CD14-positive monocyte (primary cell): ENCODE results near the gene BCO2. TPM values are rescaled to one million over a fixed set of nuclear protein-coding genes. Genes with fewer than 3 reads are reported as not detected.

Source experiments
- DNase-seq, 3 donors: peaks; one replicate each; pipeline ENCODE4 v3.0.0-alpha.2; 2011 to 2022
- H2AFZ ChIP-seq: 2 replicates; pipeline ENCODE4 v1.6.0; 2012; ENCODE audit warnings: mild to moderate bottlenecking, low read depth, low read length, inconsistent platforms; ENCODE audit not compliant: insufficient read depth, poor library complexity, severe bottlenecking
- H3K27ac ChIP-seq, 2 donors: 1 replicate in 1 of 2; 2 replicates in 1 of 2; pipeline ENCODE4 v1.5.1; 2012 to 2013; ENCODE audit warnings: low read length in 2 of 2, control low read depth in 1 of 2, inconsistent platforms in 1 of 2, low read depth in 1 of 2, mild to moderate bottlenecking in 1 of 2
- H3K27me3 ChIP-seq, 2 donors: one replicate each; pipeline versions ENCODE4 v1.6.0 to v1.6.1; 2011 to 2013; ENCODE audit warnings: low read length in 2 of 2; ENCODE audit not compliant: control insufficient read depth in 2 of 2, insufficient read depth in 2 of 2
- H3K36me3 ChIP-seq, 2 donors: replicated peaks in 1 of 2; 1 replicate in 1 of 2; 2 replicates in 1 of 2; pipeline versions ENCODE4 v1.5.1 to v1.6.1; 2012 to 2013; ENCODE audit warnings: low read length in 2 of 2, control low read depth in 1 of 2, inconsistent platforms in 1 of 2, mild to moderate bottlenecking in 1 of 2; ENCODE audit not compliant: insufficient read depth in 2 of 2, control insufficient read depth in 1 of 2
- H3K4me1 ChIP-seq, 2 donors: 1 replicate in 1 of 2; 2 replicates in 1 of 2; pipeline versions ENCODE4 v1.5.1 to v1.6.1; 2012 to 2013; ENCODE audit warnings: low read length in 2 of 2, control low read depth in 1 of 2, inconsistent platforms in 1 of 2, mild to moderate bottlenecking in 1 of 2, moderate library complexity in 1 of 2; ENCODE audit not compliant: insufficient read depth in 2 of 2, control insufficient read depth in 1 of 2
- H3K4me2 ChIP-seq: replicated peaks from 2 replicates; pipeline ENCODE3; 2012; ENCODE audit warnings: low read length, moderate library complexity, mild to moderate bottlenecking; ENCODE audit not compliant: poor library complexity, severe bottlenecking; ENCODE audit errors: extremely low read depth
- H3K4me3 ChIP-seq, 3 experiments: fragments of 200-600 bp in 1 of 3; sonication (generic) in 1 of 3; replicated peaks in 1 of 3; 1 replicate in 2 of 3; 2 replicates in 1 of 3; pipeline ENCODE4 v1.5.1; 2011 to 2013; ENCODE audit warnings: low read length in 3 of 3, mild to moderate bottlenecking in 3 of 3, control low read depth in 2 of 3, low read depth in 2 of 3, inconsistent platforms in 1 of 3, moderate library complexity in 1 of 3
- H3K79me2 ChIP-seq: 2 replicates; pipeline ENCODE4 v1.6.0; 2012; ENCODE audit warnings: mild to moderate bottlenecking, control low read depth, inconsistent platforms, low read length, moderate library complexity; ENCODE audit not compliant: insufficient read depth
- H3K9ac ChIP-seq: 2 replicates; pipeline ENCODE4 v1.6.0; 2017; ENCODE audit warnings: low read length, mild to moderate bottlenecking; ENCODE audit not compliant: insufficient read depth, poor library complexity, severe bottlenecking
- H3K9me3 ChIP-seq, 2 donors: replicated peaks in 1 of 2; 1 replicate in 1 of 2; 2 replicates in 1 of 2; pipeline versions ENCODE4 v1.5.1 to v1.6.1; 2012 to 2013; ENCODE audit warnings: low read length in 2 of 2, control low read depth in 1 of 2; ENCODE audit not compliant: control insufficient read depth in 1 of 2, insufficient read depth in 1 of 2
- H4K20me1 ChIP-seq: 2 replicates; pipeline ENCODE4 v1.6.0; 2012; ENCODE audit warnings: mild to moderate bottlenecking, low read length, control low read depth, moderate library complexity; ENCODE audit not compliant: insufficient read depth
- H3K27ac Mint-ChIP-seq, 7 donors: one replicate each; pipeline ENCODE4 v1.8.0; 2020; ENCODE audit warnings: mild to moderate bottlenecking in 7 of 7, mixed read lengths in 7 of 7, moderate library complexity in 6 of 7, inconsistent platforms in 2 of 7
- H3K27me3 Mint-ChIP-seq, 3 donors: one replicate each; pipeline ENCODE4 v1.8.0; 2021 to 2022; ENCODE audit warnings: low read depth in 3 of 3, mild to moderate bottlenecking in 3 of 3, mixed read lengths in 3 of 3, moderate library complexity in 3 of 3, inconsistent platforms in 1 of 3
- H3K36me3 Mint-ChIP-seq, 2 donors: one replicate each; pipeline ENCODE4 v1.8.0; 2020; ENCODE audit warnings: mixed read lengths in 2 of 2, inconsistent platforms in 1 of 2, mild to moderate bottlenecking in 1 of 2
- H3K4me1 Mint-ChIP-seq: one replicate; pipeline ENCODE4 v1.8.0; 2020; ENCODE audit warnings: mild to moderate bottlenecking, mixed read lengths
- H3K4me3 Mint-ChIP-seq, 2 donors: one replicate each; pipeline ENCODE4 v1.8.0; 2020; ENCODE audit warnings: mild to moderate bottlenecking in 2 of 2, mixed read lengths in 2 of 2, moderate library complexity in 1 of 2
- H3K9me3 Mint-ChIP-seq, 7 donors: one replicate each; pipeline ENCODE4 v1.8.0; 2020 to 2022; ENCODE audit warnings: mixed read lengths in 7 of 7, mild to moderate bottlenecking in 6 of 7, moderate library complexity in 6 of 7, inconsistent platforms in 2 of 7
- CTCF ChIP-seq: fragments of 200-600 bp; IDR thresholded peaks from one replicate; pipeline ENCODE4 v1.8.0; 2022; ENCODE audit warnings: antibody characterized with exemption, mild to moderate bottlenecking
- WGBS: methylation state at CpG from one replicate; pipeline ENCODE4 v1.1.5; 2013; ENCODE audit warnings: missing lambda C conversion rate; ENCODE audit not compliant: insufficient coverage; 5-methylcytosine and 5-hydroxymethylcytosine counted together
- intact Hi-C, 2 donors: fragments of 100-400 bp; cut with micrococcal nuclease; formaldehyde crosslinking; loops; one replicate each; pipeline versions ENCODE4 v1.15.0 to v1.15.1; 2023
- polyA plus RNA-seq, 3 donors: library from polyadenylated mRNA; depleted of rRNA in 1 of 3; unstranded in 2 of 3; stranded (reverse) in 1 of 3; fragments of 300-500 nt in 2 of 3; fragments of >200 nt in 1 of 3; fragmentation: Illumina TruSeq in 2 of 3; gene quantifications; 1 replicate in 2 of 3; 2 replicates in 1 of 3; pipeline ENCODE4 v1.2.3, GENCODE V29; 2012 to 2021

BCO2 gene
- polyA plus RNA-seq, 3 donors, result 0.20 to 1.9 TPM; not detected in 1

GRCh38 chr11:112200252-112200651, 24.9 kb downstream of the BCO2 start:
- Histone ChIP-seq H3K9ac (peak overlapping the region; percentile 18), H3K36me3 (no peaks in the 10 kb centered on the region), H2AFZ (no peak overlapping the region), H3K4me3 (no peak overlapping the region), H3K9me3 (no peaks in the 10 kb centered on the region), H3K4me1 (peaks cover 22 to 26% of the 10 kb centered on the region in 2 donors), H3K27me3 (no peaks in the 10 kb centered on the region), H3K27ac (peak overlapping the region in 1 of 2 donors; percentile 65), H3K79me2 (no peaks in the 10 kb centered on the region), H3K4me2 (peak overlapping the region; percentile 26), H4K20me1 (no peaks in the 10 kb centered on the region)
- Mint-ChIP-seq H3K4me1 (peaks cover 22% of the 10 kb centered on the region), H3K4me3 (peak overlapping the region in 1 of 2 donors; percentile 35), H3K9me3 (peaks cover 0 to 4% (median 0%) of the 10 kb centered on the region in 7 donors), H3K27ac (peak overlapping the region in 5 of 7 donors; percentile 45 to 73 (median 54)), H3K27me3 (peaks cover 0 to 2% (median 0%) of the 10 kb centered on the region in 3 donors), H3K36me3 (no peaks in the 10 kb centered on the region)
- no CpG with 5 or more reads among the region's 2 CpGs for WGBS
- TF ChIP-seq CTCF, result no peak
- intact Hi-C loops, result no loop called here
- peak in 1 of 3 donors; percentile 31 for DNase-seq

GRCh38 chr11:112206071-112206470, 30.8 kb downstream of the BCO2 start:
- Mint-ChIP-seq H3K4me3 (no peak overlapping the region), H3K9me3 (peaks cover 0 to 1% (median 0%) of the 10 kb centered on the region in 7 donors), H3K4me1 (peaks cover 3% of the 10 kb centered on the region), H3K27me3 (peaks cover 2 to 5% (median 2%) of the 10 kb centered on the region in 3 donors), H3K27ac (no peak overlapping the region), H3K36me3 (no peaks in the 10 kb centered on the region)
- intact Hi-C loops, result no loop called here
- H3K9ac ChIP-seq, result no peak overlapping the region
- no peaks in the 10 kb centered on the region for H4K20me1 ChIP-seq
- H3K79me2 ChIP-seq, result no peaks in the 10 kb centered on the region
- no peak overlapping the region for H3K27ac ChIP-seq
- DNase-seq, result no peak
- 87% methylated on average over 5 of the region's 23 CpGs for WGBS
- no peaks in the 10 kb centered on the region for H3K9me3 ChIP-seq
- H3K4me3 ChIP-seq, result no peak overlapping the region
- H3K36me3 ChIP-seq, result no peaks in the 10 kb centered on the region
- H3K4me2 ChIP-seq, result no peak overlapping the region
- TF ChIP-seq CTCF, result no peak
- no peak overlapping the region for H2AFZ ChIP-seq
- no peaks in the 10 kb centered on the region for H3K27me3 ChIP-seq
- H3K4me1 ChIP-seq, result no peaks in the 10 kb centered on the region
